Measurements from ENCODE around the gene ZBTB32.

ZBTB32 gene

GRCh38 chr19:35729763-35730162 is 25.4 kb downstream of the ZBTB32 start:
- Histone ChIP-seq H3K9me3 (no peaks in the 10 kb centered on the region), H3K36me3 (replicated peaks) (peaks cover 96% of the 10 kb centered on the region), H3K27me3 (ENCODE audit: low read depth) (no peaks in the 10 kb centered on the region), H3K4me1 (no peaks in the 10 kb centered on the region), H3K4me3 (no peak overlapping the region)
- no peak for DNase-seq (ENCODE audit: low spot score in 2 of 2)
- in situ Hi-C loops (cut with MboI; ENCODE audit: low sequenced_read_pairs), result no loop called here

- Histone ChIP-seq H3K4me3 (no peak overlapping the region), H3K9me3 (no peaks in the 10 kb centered on the region), H3K36me3 (replicated peaks) (peaks cover 95% of the 10 kb centered on the region), H3K4me1 (no peaks in the 10 kb centered on the region), H3K27me3 (ENCODE audit: low read depth) (no peaks in the 10 kb centered on the region)
- no peak for DNase-seq (ENCODE audit: low spot score in 2 of 2)
- in situ Hi-C loops (cut with MboI; ENCODE audit: low sequenced_read_pairs), result no loop called here
Observed at GRCh38 chr19:35730326-35730725, 26.0 kb downstream of the ZBTB32 start.

- in situ Hi-C loops (cut with MboI; ENCODE audit: low sequenced_read_pairs), result no loop called here
- H3K4me3 ChIP-seq, result no peak overlapping the region
- H3K9me3 ChIP-seq, result no peaks in the 10 kb centered on the region
- no peaks in the 10 kb centered on the region for H3K27me3 ChIP-seq (ENCODE audit: low read depth)
- no peaks in the 10 kb centered on the region for H3K4me1 ChIP-seq
- DNase-seq (ENCODE audit: low spot score in 2 of 2), result no peak
- peaks cover 95% of the 10 kb centered on the region for H3K36me3 ChIP-seq (replicated peaks)
Observed at GRCh38 chr19:35731353-35731752, 27.0 kb downstream of the ZBTB32 start.

GRCh38 chr19:35731779-35732405 is 27.5 kb downstream of the ZBTB32 start:
- no peak for DNase-seq (ENCODE audit: low spot score in 2 of 2)
- Histone ChIP-seq H3K9me3 (no peaks in the 10 kb centered on the region), H3K36me3 (replicated peaks) (peaks cover 95% of the 10 kb centered on the region), H3K4me1 (no peaks in the 10 kb centered on the region), H3K4me3 (no peak overlapping the region), H3K27me3 (ENCODE audit: low read depth) (no peaks in the 10 kb centered on the region)
- in situ Hi-C loops (cut with MboI; ENCODE audit: low sequenced_read_pairs), result no loop called here

GRCh38 chr19:35732540-35733179 is 28.3 kb downstream of the ZBTB32 start:
- Histone ChIP-seq H3K4me3 (no peak overlapping the region), H3K36me3 (replicated peaks) (peaks cover 95% of the 10 kb centered on the region)
- in situ Hi-C loops (cut with MboI; ENCODE audit: low sequenced_read_pairs), result no loop called here

GRCh38 chr19:35733180-35734125 is 29.1 kb downstream of the ZBTB32 start:
- H3K4me1 ChIP-seq, result no peaks in the 10 kb centered on the region
- no peak overlapping the region for H3K4me3 ChIP-seq
- in situ Hi-C loops (cut with MboI; ENCODE audit: low sequenced_read_pairs), result no loop called here
- no peak for DNase-seq (ENCODE audit: low spot score in 2 of 2)
- no peaks in the 10 kb centered on the region for H3K27me3 ChIP-seq (ENCODE audit: low read depth)
- peaks cover 95% of the 10 kb centered on the region for H3K36me3 ChIP-seq (replicated peaks)
- no peaks in the 10 kb centered on the region for H3K9me3 ChIP-seq

More at GRCh38 chr19:35732540-35733179, 28.3 kb downstream of the ZBTB32 start:
- no peaks in the 10 kb centered on the region for H3K9me3 ChIP-seq
- no peaks in the 10 kb centered on the region for H3K27me3 ChIP-seq (ENCODE audit: low read depth)
- no peak for DNase-seq (ENCODE audit: low spot score in 2 of 2)
- H3K4me1 ChIP-seq, result no peaks in the 10 kb centered on the region

GRCh38 chr19:35734273-35734672 is 29.9 kb downstream of the ZBTB32 start:
- no peak for DNase-seq (ENCODE audit: low spot score in 2 of 2)

GRCh38 chr19:35734889-35735288 is 30.5 kb downstream of the ZBTB32 start:
- H3K4me3 ChIP-seq, result no peak overlapping the region
- no peaks in the 10 kb centered on the region for H3K9me3 ChIP-seq
- no peak for DNase-seq (ENCODE audit: low spot score in 2 of 2)
- peaks cover 4% of the 10 kb centered on the region; the same call in 1 of the 2 replicates for H3K4me1 ChIP-seq
- peaks cover 90% of the 10 kb centered on the region for H3K36me3 ChIP-seq (replicated peaks)
- no peaks in the 10 kb centered on the region for H3K27me3 ChIP-seq (ENCODE audit: low read depth)
- in situ Hi-C loops (cut with MboI; ENCODE audit: low sequenced_read_pairs), result no loop called here

More at GRCh38 chr19:35734273-35734672, 29.9 kb downstream of the ZBTB32 start:
- H3K4me1 ChIP-seq, result no peaks in the 10 kb centered on the region
- H3K4me3 ChIP-seq, result no peak overlapping the region
- no peaks in the 10 kb centered on the region for H3K27me3 ChIP-seq (ENCODE audit: low read depth)
- peaks cover 95% of the 10 kb centered on the region for H3K36me3 ChIP-seq (replicated peaks)
- no peaks in the 10 kb centered on the region for H3K9me3 ChIP-seq
- in situ Hi-C loops (cut with MboI; ENCODE audit: low sequenced_read_pairs), result no loop called here

- no peak for DNase-seq (ENCODE audit: low spot score in 2 of 2)
- H3K4me3 ChIP-seq, result no peak overlapping the region
- no peaks in the 10 kb centered on the region for H3K9me3 ChIP-seq
- peaks cover 8% of the 10 kb centered on the region; the same call in 1 of the 2 replicates for H3K4me1 ChIP-seq
- H3K27me3 ChIP-seq (ENCODE audit: low read depth), result no peaks in the 10 kb centered on the region
- in situ Hi-C loops (cut with MboI; ENCODE audit: low sequenced_read_pairs), result no loop called here
- H3K36me3 ChIP-seq (replicated peaks), result peaks cover 68% of the 10 kb centered on the region
Observed at GRCh38 chr19:35736913-35737886, 32.8 kb downstream of the ZBTB32 start.

- DNase-seq (ENCODE audit: low spot score in 2 of 2), result no peak
- Histone ChIP-seq H3K27me3 (ENCODE audit: low read depth) (no peaks in the 10 kb centered on the region), H3K4me3 (no peak overlapping the region), H3K36me3 (replicated peaks) (peaks cover 60% of the 10 kb centered on the region), H3K4me1 (peaks cover 8% of the 10 kb centered on the region; the same call in 1 of the 2 replicates), H3K9me3 (no peaks in the 10 kb centered on the region)
- in situ Hi-C loops (cut with MboI; ENCODE audit: low sequenced_read_pairs), result no loop called here
Observed at GRCh38 chr19:35738021-35738886, 33.9 kb downstream of the ZBTB32 start.

GRCh38 chr19:35738887-35739229 is 34.5 kb downstream of the ZBTB32 start:
- Histone ChIP-seq H3K36me3 (replicated peaks) (peaks cover 54% of the 10 kb centered on the region), H3K9me3 (no peaks in the 10 kb centered on the region), H3K27me3 (ENCODE audit: low read depth) (no peaks in the 10 kb centered on the region), H3K4me3 (no peak overlapping the region), H3K4me1 (peaks cover 8% of the 10 kb centered on the region; the same call in 1 of the 2 replicates)
- DNase-seq (ENCODE audit: low spot score in 2 of 2), result no peak
- in situ Hi-C loops (cut with MboI; ENCODE audit: low sequenced_read_pairs), result no loop called here

GRCh38 chr19:35739275-35740107 is 35.1 kb downstream of the ZBTB32 start:
- DNase-seq (ENCODE audit: low spot score in 2 of 2), result no peak
- H3K4me1 ChIP-seq, result peaks cover 11% of the 10 kb centered on the region
- no peaks in the 10 kb centered on the region for H3K9me3 ChIP-seq
- in situ Hi-C loops (cut with MboI; ENCODE audit: low sequenced_read_pairs), result no loop called here
- H3K4me3 ChIP-seq, result peak overlapping the region; percentile 57
- peaks cover 48% of the 10 kb centered on the region for H3K36me3 ChIP-seq (replicated peaks)
- H3K27me3 ChIP-seq (ENCODE audit: low read depth), result no peaks in the 10 kb centered on the region

All from HAP-1 (cell line).